ENCODE measurements around the gene SLC7A4.

The SLC7A4 gene

DNA sequence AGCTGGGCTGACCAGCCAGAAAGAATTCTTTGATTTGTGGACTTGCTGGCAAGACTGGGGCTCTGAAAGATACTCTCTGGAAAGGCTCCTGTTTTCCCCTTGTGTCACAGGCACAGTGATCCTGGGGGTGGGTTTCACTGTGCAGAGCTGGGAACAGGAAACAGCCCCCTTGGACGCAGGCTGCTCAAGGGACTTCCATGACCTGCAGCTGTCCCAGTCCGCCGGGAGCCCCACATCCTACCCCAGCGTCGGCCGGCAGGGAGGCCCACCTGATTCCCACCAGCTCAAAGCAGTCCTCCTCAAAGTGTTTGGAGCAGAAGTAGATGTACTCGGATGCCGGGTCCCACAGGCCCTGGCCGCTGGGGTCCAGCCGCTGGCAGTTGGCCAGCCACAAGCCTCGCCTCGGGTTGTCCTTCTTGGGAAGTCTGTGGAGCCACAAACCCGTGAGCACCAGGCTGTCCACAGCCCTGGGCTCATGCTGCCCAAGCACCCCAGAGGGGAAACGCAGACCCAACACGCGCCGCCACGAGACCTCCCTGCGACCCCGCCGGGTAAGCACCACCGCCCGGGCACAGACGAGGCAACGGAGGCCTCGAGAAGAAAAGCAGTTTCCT is 31.3 kb downstream of the SLC7A4 start:
- DNase-seq (ENCODE audit: low spot score) = no peak
- peak overlapping the region; percentile 99 for H3K27ac ChIP-seq
- TF ChIP-seq, protein P1, sequence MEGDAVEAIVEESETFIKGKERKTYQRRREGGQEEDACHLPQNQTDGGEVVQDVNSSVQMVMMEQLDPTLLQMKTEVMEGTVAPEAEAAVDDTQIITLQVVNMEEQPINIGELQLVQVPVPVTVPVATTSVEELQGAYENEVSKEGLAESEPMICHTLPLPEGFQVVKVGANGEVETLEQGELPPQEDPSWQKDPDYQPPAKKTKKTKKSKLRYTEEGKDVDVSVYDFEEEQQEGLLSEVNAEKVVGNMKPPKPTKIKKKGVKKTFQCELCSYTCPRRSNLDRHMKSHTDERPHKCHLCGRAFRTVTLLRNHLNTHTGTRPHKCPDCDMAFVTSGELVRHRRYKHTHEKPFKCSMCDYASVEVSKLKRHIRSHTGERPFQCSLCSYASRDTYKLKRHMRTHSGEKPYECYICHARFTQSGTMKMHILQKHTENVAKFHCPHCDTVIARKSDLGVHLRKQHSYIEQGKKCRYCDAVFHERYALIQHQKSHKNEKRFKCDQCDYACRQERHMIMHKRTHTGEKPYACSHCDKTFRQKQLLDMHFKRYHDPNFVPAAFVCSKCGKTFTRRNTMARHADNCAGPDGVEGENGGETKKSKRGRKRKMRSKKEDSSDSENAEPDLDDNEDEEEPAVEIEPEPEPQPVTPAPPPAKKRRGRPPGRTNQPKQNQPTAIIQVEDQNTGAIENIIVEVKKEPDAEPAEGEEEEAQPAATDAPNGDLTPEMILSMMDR (conservative IDR thresholded peaks at IDR 0.05; ENCODE audit: low read depth) = no peak
- POLR2A ChIA-PET (ENCODE audit: low non-redundant PET) = no interaction called here
- CTCF ChIA-PET = no interaction called here

DNA sequence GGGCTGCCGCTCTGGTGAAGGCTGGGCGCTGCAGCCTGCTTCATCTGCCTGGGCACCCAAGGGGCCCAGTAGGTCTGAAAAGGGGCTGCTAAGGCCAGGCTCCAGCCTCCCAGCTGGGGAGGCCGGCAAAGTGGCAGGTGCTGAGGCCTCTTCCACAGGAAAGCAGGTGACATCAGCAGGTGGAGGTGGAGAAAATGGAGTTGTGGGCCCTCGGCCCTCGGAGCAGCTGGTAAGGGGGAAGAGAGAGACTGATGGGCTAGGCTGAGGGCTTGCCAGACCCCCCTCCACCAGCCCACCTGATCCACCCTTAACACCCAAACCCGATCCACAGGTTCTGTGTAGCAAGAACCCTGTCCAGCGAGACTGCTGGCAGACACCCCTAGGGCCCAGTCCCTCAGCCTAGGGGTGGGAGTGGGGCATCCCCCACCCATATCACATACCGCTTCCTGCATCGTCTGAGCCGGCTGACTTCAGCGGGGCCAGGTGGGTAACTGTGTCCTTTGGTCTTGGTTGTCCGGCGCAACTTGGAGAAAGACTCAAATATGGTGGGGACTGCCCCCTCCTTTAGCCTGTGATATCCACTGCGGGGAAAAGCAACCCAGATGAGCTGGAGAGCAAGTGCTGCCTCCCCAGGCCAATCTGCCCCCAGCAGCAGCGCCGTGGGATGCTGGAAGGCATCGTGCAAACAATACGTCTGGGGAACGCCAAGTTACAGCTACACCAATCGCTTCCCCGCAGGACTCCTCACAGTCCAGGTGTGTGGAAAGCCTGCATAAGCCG is 32.0 kb downstream of the SLC7A4 start:
- POLR2A ChIA-PET (ENCODE audit: low non-redundant PET) = no interaction called here
- CTCF ChIA-PET = no interaction called here
- TF ChIP-seq, protein P1 (conservative IDR thresholded peaks at IDR 0.05; ENCODE audit: low read depth) = no peak
- peak overlapping the region; percentile 99 for H3K27ac ChIP-seq
- DNase-seq (ENCODE audit: low spot score) = no peak

DNA sequence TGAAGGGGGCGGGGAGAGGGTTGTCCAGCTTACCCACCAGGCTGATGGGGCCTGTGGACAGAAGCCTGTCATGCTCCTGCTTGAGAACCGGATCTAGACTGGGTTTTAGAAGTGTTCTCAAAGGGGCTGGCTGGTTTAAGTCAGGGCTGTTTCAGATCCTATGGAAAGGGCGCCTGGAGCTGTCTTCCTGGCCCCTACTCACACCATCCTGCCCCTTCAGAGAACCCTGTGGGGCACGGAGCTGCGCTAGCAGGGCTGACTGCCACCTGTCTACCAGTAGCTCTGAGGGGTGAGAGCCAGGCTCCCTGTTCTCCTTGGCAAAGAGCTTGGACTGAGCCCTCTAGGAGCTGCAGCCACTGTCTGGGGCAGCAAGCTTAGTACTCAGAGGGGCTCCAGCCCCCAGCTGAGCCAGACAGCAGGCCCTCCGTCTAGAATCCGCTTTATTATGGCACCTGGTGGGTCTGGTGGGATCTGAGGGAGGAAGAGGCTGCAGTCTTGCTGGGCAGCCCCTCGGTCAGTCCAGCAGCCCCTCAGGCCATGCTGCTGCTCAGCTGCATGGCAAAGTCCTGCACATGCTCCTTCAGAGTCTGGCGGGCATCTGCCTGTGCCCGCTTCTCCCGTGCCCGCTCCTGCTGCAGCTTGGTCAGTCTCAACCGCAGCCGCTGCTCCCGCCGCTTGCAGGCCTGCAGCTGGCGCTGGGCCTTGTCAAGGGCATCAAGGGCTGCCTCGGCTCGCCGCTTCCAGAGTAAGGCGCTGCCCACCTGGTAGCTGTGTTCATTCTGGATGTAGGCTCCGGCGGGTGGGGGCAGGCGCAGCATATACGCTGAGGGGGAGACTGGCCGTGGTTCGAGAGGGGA is 32.8 kb downstream of the SLC7A4 start:
- TF ChIP-seq, protein P1 (conservative IDR thresholded peaks at IDR 0.05; ENCODE audit: low read depth) = no peak
- H3K27ac ChIP-seq = peak overlapping the region; percentile 99
- POLR2A ChIA-PET (ENCODE audit: low non-redundant PET) = no interaction called here
- CTCF ChIA-PET = no interaction called here
- DNase-seq (ENCODE audit: low spot score) = no peak

DNA sequence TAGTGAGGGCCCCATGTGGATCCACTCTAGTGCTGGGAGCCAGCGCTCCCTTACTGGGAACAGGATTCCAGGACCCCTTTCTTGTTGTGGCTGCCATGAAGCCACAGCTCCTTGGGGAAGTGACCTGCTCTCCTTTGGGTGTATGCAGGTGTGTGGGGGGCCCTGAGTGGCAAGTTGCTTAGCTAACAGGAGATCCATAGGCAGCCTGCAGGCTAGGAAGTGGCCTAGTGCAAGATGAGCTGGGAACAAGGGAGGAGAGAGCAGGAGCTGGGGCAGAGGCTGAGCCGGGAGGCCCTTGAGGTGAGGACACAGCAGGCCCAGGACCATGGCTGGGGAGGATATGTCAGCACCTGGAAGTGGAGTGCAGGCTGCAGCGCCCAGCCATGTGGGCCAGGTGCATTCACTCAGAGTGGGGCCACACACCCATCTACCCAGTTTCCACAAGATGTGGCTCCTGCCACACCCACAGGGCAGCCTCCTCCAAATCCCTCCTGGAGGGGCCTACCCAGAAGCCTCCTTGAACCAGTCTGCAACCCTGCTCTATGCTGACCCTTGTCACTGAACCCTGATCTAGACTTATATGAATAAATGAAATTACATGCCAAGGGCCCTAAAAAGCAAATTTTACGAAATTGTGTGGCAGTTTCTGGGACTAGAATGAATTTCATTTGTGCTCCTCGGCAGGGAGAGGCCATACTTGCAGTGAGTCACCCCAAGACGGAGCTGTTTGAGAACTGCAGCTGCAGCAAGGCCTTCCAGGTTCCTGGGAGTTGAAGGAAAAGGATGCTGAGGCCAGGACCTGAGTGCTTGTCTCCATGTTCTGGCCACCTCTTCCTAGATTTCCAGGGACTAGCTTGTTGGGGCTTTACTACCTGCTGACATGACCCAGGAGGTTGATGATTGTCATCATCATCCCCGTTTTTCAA is 33.7 kb downstream of the SLC7A4 start:
- ChIA-PET POLR2A (ENCODE audit: low non-redundant PET) (no interaction called here), CTCF (no interaction called here)
- H3K27ac ChIP-seq = peak overlapping the region; percentile 99
- DNase-seq (ENCODE audit: low spot score) = no peak
- TF ChIP-seq, protein P1 (conservative IDR thresholded peaks at IDR 0.05; ENCODE audit: low read depth) = no peak

DNA sequence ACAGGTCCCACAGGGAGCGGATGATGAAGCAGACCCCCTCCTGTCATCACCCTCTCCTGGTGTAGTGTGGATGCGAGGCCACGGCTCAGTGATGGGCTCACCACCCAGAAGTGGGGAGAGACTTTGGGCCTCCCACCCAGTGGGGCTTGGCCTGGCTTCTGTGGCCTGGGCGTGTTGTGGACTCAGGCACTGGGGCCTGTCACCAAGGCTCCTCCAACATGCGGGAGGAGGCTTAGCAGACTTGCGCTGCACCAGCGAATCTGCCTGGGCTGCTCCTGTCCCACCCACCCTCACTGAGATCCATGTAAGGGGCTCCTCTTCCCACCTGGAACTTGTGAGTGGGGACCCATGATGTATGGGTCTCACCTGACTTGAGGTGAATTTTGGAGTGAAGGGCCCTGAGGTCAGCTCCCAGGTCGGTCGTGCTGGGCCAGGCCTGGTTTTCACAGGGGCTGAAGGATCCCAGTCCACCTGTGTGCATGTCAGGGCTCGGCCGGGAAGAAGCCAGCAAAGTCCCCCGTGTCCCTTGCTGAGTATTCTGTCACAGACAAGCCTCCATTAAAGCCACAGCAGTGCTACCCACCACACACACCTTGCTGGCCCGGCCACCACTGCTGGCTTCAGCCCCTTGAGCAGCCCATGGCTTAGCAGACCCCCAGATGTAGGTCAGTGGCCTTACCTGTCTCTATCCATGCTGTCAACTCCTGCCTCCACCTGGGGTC is 34.7 kb downstream of the SLC7A4 start:
- H3K27ac ChIP-seq = peak overlapping the region; percentile 99
- TF ChIP-seq, protein P1 (conservative IDR thresholded peaks at IDR 0.05; ENCODE audit: low read depth) = no peak
- ChIA-PET CTCF (no interaction called here), POLR2A (ENCODE audit: low non-redundant PET) (no interaction called here)
- DNase-seq (ENCODE audit: low spot score) = no peak
